GM12864 (cell line): Measurements from ENCODE around the gene CMTM1.

Source experiments
- DNase-seq: peaks from one replicate; pipeline ENCODE4 v3.0.0-alpha.2; 2011; ENCODE audit warnings: low read depth
- H3K4me3 ChIP-seq: 2 replicates; pipeline ENCODE4 v1.5.1; 2011; ENCODE audit warnings: mild to moderate bottlenecking, low read depth, low read length, control low read depth
- TF ChIP-seq, protein P1 (sequence below): IDR thresholded peaks from 2 replicates; pipeline ENCODE4 v1.5.1; 2011; ENCODE audit warnings: low read depth, mild to moderate bottlenecking, moderate library complexity, low read length, control low read depth, inconsistent platforms; ENCODE audit errors: missing control alignments

CMTM1 gene

DNA sequence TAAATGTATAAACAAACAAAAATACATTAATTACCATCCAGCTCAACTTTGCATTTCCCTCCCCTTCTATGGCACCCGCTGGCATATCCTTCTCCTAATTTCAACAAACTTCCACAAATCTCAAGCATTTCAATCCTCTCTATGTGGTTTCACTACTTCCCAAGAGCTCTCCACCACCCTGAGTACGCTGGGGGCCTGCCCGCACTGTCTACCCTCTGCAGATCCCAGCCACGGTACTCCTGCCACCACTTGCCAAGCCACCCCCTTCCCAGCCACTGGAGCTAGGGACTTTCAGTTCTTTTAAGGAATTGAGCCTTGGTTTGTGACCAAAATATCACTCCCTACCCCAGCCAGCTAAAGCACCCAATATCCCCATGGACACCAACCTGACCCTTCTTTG lies 18.2 kb upstream of the CMTM1 start:
- TF ChIP-seq, protein P1, sequence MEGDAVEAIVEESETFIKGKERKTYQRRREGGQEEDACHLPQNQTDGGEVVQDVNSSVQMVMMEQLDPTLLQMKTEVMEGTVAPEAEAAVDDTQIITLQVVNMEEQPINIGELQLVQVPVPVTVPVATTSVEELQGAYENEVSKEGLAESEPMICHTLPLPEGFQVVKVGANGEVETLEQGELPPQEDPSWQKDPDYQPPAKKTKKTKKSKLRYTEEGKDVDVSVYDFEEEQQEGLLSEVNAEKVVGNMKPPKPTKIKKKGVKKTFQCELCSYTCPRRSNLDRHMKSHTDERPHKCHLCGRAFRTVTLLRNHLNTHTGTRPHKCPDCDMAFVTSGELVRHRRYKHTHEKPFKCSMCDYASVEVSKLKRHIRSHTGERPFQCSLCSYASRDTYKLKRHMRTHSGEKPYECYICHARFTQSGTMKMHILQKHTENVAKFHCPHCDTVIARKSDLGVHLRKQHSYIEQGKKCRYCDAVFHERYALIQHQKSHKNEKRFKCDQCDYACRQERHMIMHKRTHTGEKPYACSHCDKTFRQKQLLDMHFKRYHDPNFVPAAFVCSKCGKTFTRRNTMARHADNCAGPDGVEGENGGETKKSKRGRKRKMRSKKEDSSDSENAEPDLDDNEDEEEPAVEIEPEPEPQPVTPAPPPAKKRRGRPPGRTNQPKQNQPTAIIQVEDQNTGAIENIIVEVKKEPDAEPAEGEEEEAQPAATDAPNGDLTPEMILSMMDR, result no peak
- no peak overlapping the region for H3K4me3 ChIP-seq
- no peak for DNase-seq

DNA sequence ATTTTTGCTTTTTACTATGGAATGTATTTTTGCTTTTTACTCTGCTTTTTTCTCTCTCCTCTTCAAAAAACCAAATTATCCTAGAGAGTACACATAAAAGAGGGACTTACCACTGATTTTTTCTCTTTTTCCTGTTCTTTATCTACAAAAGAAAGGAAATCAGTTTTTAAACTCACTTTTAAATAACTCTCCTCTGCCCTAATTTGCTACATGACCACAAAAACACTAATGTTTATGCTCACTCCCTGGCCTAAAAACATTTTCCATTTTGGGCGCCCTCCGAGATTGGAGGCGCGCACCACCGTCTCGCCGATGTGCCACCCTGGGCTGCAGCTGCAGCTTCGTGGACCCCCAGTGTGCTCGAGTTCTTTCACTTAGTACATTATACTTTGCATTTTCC lies 17.4 kb upstream of the CMTM1 start:
- TF ChIP-seq, protein P1, result no peak
- no peak overlapping the region for H3K4me3 ChIP-seq
- DNase-seq, result no peak

DNA sequence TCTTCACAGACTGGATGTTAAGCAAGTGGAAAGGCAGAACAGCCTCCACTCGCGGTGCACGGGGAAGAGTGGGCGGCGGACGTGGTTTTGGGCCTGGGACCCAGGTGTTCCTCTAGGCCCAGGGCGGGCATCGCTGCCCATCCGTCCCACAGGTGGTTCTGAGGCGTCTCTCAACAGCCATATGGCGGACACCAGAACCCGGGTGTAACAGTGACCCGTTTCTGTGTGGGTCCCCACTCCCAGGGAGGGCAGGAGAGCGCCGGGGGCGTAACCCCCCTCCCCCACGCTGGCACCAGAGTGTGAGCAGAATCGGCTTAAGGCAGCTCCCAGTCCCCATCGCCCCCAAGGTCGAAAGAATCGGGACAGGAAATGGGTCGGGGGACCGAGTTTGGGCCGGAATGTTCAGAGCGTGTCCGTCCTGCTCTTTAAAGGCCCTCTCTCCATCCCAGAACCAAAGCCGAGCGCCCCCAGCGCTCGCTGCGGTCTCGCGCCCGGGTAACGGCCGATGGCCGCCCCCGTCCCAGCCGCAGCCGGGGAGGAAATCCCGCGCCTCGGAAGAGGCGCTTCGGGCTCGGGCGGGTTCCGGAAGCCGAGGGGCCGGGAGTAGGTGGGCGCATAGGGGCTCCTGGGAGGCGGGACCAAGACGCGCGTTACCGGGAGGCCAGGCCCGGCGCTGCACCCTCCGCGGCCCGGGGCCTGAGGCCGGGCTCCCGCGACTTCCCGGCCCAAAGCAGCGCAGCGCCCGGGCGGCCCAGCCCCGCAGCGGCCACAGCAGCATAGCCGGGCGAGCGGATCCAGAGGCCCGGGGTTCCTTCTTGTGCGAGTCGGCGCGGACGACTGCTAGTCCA lies 16.7 kb upstream of the CMTM1 start, which contains the start of gene TK2:
TK2 (minus strand) TSS at position 839 of the 848 bp plus-strand sequence; CDS start at position 778, 61 bp downstream.
- no peak for DNase-seq
- peak within 1 kb of the TSS; percentile 60 for H3K4me3 ChIP-seq
- TF ChIP-seq, protein P1, result peak; percentile 33

DNA sequence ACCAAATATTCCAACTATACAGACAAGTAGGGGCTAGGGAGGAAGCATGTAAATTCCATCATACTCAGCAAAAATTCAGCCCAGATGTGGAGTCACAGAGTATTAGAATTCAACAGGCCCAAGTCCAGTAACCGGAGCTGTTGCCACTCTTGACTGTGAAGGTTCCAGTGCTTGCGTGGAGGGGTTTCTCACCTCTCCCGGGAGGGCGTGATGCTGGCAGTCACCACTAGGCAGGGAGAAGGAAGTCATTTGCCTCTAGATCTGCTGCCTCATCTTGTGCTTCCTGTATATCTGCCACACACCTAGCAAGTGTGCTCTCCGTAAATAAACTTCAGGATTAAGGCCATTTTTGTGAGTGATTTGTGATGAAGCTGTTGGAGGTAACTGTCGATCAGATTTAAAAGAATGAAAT lies 14.9 kb upstream of the CMTM1 start:
- DNase-seq, result peak; percentile 30
- H3K4me3 ChIP-seq, result no peak overlapping the region
- TF ChIP-seq, protein P1, result peak; percentile 64

DNA sequence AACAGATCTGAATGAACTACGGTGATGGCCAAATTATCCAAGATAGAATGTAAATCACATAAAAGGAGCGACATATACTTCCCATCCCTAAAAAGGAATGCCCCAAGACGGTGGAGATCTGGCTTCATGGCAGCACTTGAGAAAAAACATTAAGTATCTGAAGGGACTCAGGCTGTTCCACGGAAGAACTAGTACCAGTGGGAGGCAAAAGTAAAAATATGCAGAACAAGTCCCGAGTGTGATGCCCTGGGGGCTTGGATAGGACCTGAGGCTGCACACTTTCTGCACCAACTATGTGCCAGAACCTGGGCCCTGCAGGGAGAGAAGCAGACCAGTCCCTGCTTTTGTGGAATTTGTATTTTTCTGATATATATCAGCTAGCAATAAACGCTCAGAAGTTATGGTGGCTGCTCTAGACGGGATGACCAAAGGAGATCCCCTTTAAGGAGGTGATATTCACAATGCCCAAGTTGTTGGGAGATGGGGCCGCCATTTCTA lies 14.4 kb upstream of the CMTM1 start:
- TF ChIP-seq, protein P1, result no peak
- peak overlapping the region; percentile 55 for H3K4me3 ChIP-seq
- no peak for DNase-seq

DNA sequence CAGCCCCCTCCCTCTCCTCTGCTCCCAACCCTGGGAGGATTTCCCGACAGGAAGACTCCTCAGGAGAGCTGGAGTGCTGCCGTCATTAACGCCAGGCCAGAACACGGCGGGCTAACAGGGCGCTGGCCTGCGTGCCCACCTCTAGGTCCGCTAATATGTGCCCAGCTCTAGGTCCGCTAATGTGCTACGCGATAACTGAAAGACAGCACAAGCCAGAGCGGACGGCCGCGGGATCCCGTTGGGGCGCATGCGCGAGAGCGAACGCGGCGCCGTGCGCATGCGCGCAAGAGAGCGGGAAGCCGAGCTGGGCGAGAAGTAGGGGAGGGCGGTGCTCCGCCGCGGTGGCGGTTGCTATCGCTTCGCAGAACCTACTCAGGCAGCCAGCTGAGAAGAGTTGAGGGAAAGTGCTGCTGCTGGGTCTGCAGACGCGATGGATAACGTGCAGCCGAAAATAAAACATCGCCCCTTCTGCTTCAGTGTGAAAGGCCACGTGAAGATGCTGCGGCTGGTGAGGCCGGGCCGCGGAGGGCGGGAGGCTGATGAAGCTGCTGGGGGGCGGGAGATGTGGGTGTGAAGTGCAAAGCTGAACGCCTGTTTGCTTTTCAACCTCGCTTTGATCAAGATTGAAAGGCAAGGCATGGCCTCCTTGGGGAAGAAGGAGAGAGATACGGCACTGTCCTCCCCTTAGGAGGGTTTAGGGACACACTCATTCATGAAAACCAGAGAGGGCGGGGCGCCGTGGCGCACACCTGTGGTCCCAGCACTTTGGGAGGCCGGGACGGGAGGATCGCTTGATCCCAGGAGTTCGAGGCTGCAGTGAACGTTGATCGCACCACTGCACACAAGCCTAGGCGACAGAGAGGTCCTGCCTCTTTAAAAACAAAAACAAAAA lies 13.7 kb upstream of the CMTM1 start, which contains the start of gene CKLF:
CKLF (plus strand) TSS at position 291 of the 892 bp plus-strand sequence; CDS start at position 431, 140 bp downstream.
- DNase-seq, result peak; percentile 61
- peak within 1 kb of the TSS; percentile 55 for H3K4me3 ChIP-seq
- TF ChIP-seq, protein P1, result no peak
